Smooth muscle cell (in vitro differentiated cells): Measurements from ENCODE around the gene SLC6A6. TPM values are rescaled to one million over a fixed set of nuclear protein-coding genes. Genes with fewer than 3 reads are reported as not detected.

Experiments used
- DNase-seq: peaks from one replicate; lab custom pipeline; 2025; ENCODE audit not compliant: unreplicated experiment; lab: John Stamatoyannopoulos, UW
- H2AFZ ChIP-seq: fragments of 200-600 bp; sonication (generic); 2 replicates; pipeline ENCODE4 v1.6.0; 2016; ENCODE audit warnings: antibody characterized with exemption, low read depth, mild to moderate bottlenecking
- H3F3A ChIP-seq: fragments of 200-600 bp; sonication (generic); 2 replicates; pipeline ENCODE4 v1.6.0; 2017; ENCODE audit warnings: antibody characterized with exemption, low read depth
- H3K27ac ChIP-seq: fragments of 200-600 bp; sonication (generic); 2 replicates; pipeline ENCODE4 v1.5.1; 2016; ENCODE audit warnings: low read depth, mild to moderate bottlenecking
- H3K27me3 ChIP-seq: fragments of 200-600 bp; sonication (generic); 2 replicates; pipeline ENCODE4 v1.6.1; 2016; ENCODE audit warnings: low read depth, mild to moderate bottlenecking
- H3K36me3 ChIP-seq: fragments of 200-600 bp; sonication (generic); 2 replicates; pipeline ENCODE4 v1.5.1; 2016; ENCODE audit warnings: low read depth
- H3K4me1 ChIP-seq: fragments of 200-600 bp; sonication (generic); 2 replicates; pipeline ENCODE4 v1.5.1; 2016; ENCODE audit warnings: low read depth
- H3K4me2 ChIP-seq: fragments of 200-600 bp; sonication (generic); 2 replicates; pipeline ENCODE4 v1.6.0; 2016; ENCODE audit warnings: mild to moderate bottlenecking
- H3K4me3 ChIP-seq: fragments of 200-600 bp; sonication (generic); 2 replicates; pipeline ENCODE4 v1.5.1; 2016; ENCODE audit warnings: mild to moderate bottlenecking
- H3K79me2 ChIP-seq: fragments of 200-600 bp; sonication (generic); 2 replicates; pipeline ENCODE4 v1.6.0; 2016; ENCODE audit warnings: low read depth, mild to moderate bottlenecking
- H3K9ac ChIP-seq: fragments of 200-600 bp; sonication (generic); 2 replicates; pipeline ENCODE4 v1.6.0; 2016; ENCODE audit warnings: low read depth
- H3K9me3 ChIP-seq: fragments of 200-600 bp; sonication (generic); replicated peaks from 2 replicates; pipeline ENCODE4 v1.5.1; 2016; ENCODE audit warnings: low read depth
- H4K20me1 ChIP-seq: fragments of 200-600 bp; sonication (generic); 2 replicates; pipeline ENCODE4 v1.6.0; 2016; ENCODE audit warnings: low read depth
- WGBS: methylation state at CpG from one replicate; pipeline ENCODE4 v1.1.7; 2016; ENCODE audit warnings: low lambda C conversion rate; 5-methylcytosine and 5-hydroxymethylcytosine counted together
- polyA plus RNA-seq: library from polyadenylated mRNA; unstranded; fragments of >200 nt; fragmentation: Nextera tagmentation; extraction: Ambion mirVana; gene quantifications from 2 replicates; pipeline ENCODE4 v1.2.1, GENCODE V29; 2016
- total RNA-seq: library from RNA; depleted of rRNA; stranded (reverse); fragments of >200 nt; gene quantifications from 2 replicates; pipeline ENCODE4 v1.2.3, GENCODE V29; 2014
- TF ChIP-seq, protein P1 (sequence below): fragments of 200-600 bp; sonication (generic); IDR thresholded peaks from 2 replicates; pipeline ENCODE4 v1.5.1; 2017; ENCODE audit warnings: borderline replicate concordance, mild to moderate bottlenecking, antibody characterized with exemption; ENCODE audit not compliant: insufficient read depth, poor library complexity, severe bottlenecking

The SLC6A6 gene
- total and polyA plus RNA-seq, 2 experiments from 2014 or later, result 9.4 to 11.7 TPM

DNA sequence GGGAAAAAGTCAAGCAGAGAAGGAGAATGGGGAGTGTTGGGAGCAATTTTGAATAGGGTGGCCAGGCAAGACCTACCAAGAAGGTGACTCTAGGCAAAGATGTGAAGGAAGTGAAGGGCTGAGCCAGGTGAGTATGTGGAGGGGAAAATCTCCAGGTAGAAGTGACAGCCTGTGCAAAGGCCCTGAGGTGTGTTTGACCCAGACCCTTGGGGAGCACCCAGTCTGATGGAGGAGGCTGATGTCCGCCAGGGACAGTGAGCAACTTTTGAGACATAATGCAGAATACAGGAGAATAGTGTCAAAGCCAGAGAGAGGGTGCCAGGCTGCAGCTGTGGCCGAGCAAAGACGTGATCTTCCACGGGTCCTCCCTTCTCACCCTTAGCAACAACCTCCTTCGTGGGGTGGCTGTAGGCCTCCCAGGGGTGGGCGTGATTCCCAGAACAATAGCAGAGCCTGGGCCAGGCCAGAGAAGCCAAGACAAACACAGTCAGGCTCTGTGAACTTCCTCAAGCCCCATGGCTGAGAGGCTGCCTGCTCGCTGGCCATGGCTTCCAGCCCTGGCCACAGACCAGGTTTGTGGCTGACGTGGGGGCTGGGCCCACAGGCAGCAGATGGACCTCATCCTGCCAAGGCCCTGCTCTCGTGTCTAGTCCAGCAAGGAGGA lies 58.1 kb downstream of the SLC6A6 start:
- Histone ChIP-seq H2AFZ (no peak overlapping the region), H3K27me3 (no peaks in the 10 kb centered on the region), H3K4me2 (no peak overlapping the region), H3K4me3 (no peak overlapping the region), H3K79me2 (no peaks in the 10 kb centered on the region), H4K20me1 (no peaks in the 10 kb centered on the region), H3K4me1 (peaks cover 8% of the 10 kb centered on the region), H3K9ac (no peak overlapping the region), H3K9me3 (no peaks in the 10 kb centered on the region), H3K36me3 (no peaks in the 10 kb centered on the region), H3F3A (no peaks in the 10 kb centered on the region), H3K27ac (no peak overlapping the region)
- 90% methylated on average over 9 of the region's 9 CpGs for WGBS
- TF ChIP-seq, protein P1, sequence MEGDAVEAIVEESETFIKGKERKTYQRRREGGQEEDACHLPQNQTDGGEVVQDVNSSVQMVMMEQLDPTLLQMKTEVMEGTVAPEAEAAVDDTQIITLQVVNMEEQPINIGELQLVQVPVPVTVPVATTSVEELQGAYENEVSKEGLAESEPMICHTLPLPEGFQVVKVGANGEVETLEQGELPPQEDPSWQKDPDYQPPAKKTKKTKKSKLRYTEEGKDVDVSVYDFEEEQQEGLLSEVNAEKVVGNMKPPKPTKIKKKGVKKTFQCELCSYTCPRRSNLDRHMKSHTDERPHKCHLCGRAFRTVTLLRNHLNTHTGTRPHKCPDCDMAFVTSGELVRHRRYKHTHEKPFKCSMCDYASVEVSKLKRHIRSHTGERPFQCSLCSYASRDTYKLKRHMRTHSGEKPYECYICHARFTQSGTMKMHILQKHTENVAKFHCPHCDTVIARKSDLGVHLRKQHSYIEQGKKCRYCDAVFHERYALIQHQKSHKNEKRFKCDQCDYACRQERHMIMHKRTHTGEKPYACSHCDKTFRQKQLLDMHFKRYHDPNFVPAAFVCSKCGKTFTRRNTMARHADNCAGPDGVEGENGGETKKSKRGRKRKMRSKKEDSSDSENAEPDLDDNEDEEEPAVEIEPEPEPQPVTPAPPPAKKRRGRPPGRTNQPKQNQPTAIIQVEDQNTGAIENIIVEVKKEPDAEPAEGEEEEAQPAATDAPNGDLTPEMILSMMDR, result no peak
- no peak for DNase-seq

DNA sequence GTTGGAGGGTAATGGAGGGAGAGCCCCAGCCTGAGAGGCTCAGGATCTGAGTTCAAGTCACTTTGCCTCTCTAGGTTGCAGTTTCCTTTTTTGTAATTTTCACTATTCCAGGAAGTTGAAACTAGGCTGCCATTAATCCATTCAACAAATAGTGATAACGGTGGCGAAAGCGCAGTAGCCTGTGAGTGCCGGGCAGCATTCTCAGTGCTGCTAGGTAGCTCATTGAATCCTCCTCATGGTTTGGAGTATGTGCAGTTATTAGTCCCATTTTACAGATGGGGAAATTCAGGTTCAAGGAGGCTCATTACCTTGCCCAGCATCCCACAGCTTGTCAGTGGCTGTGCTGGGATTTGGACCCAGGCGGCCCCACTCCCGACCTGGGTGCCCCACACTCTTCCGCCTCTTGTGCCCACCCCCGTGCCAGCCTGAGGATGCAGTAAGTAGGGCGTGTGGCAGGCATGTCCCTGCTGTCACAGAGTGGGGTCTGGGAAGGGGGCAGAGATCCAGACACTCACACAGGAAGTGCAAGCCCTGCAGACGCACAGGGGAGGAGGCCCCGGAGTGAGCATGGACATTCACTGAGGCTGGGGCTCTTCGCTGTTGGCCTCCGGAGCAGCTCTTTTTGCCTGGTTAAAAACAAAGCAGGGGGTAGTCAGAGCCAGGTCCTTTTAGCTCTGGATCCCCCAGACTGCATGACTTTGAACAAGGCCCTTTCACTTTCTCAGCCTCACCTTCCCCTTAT lies 58.8 kb downstream of the SLC6A6 start:
- Histone ChIP-seq H3K4me2 (no peak overlapping the region), H3K27ac (no peak overlapping the region)
- 80% methylated on average over 13 of the region's 13 CpGs for WGBS

GRCh38 chr3:14461748-14462324 lies 59.4 kb downstream of the SLC6A6 start:
- no peak overlapping the region for H3K4me3 ChIP-seq
- H4K20me1 ChIP-seq, result no peaks in the 10 kb centered on the region
- H3K27me3 ChIP-seq, result no peaks in the 10 kb centered on the region
- no peak overlapping the region for H3K9ac ChIP-seq
- peak; percentile 14 for DNase-seq
- H3K9me3 ChIP-seq, result no peaks in the 10 kb centered on the region
- peak overlapping the region; percentile 80 for H3K27ac ChIP-seq
- H3K79me2 ChIP-seq, result no peaks in the 10 kb centered on the region
- no peaks in the 10 kb centered on the region for H3K36me3 ChIP-seq
- H3K4me2 ChIP-seq, result no peak overlapping the region
- H2AFZ ChIP-seq, result no peak overlapping the region
- H3F3A ChIP-seq, result no peaks in the 10 kb centered on the region
- H3K4me1 ChIP-seq, result peaks cover 8% of the 10 kb centered on the region
- WGBS, result 80% methylated on average over 8 of the region's 8 CpGs
- TF ChIP-seq, protein P1, result peak; percentile 58

More for the DNA sequence above, 58.8 kb downstream of the SLC6A6 start:
- Histone ChIP-seq H3K9ac (no peak overlapping the region), H3F3A (no peaks in the 10 kb centered on the region), H3K4me3 (no peak overlapping the region), H3K36me3 (no peaks in the 10 kb centered on the region), H2AFZ (no peak overlapping the region), H4K20me1 (no peaks in the 10 kb centered on the region), H3K27me3 (no peaks in the 10 kb centered on the region), H3K9me3 (no peaks in the 10 kb centered on the region), H3K4me1 (peaks cover 8% of the 10 kb centered on the region), H3K79me2 (no peaks in the 10 kb centered on the region)
- TF ChIP-seq, protein P1, result no peak
- DNase-seq, result no peak
